Measurements from ENCODE around the gene DAAM1.

DAAM1 gene

GRCh38 chr14:59341858-59342477 lies 153.5 kb downstream of the DAAM1 start:
- DNase-seq (ENCODE audit: low spot score): no peak

GRCh38 chr14:59342516-59343484 lies 154.3 kb downstream of the DAAM1 start:
- DNase-seq (ENCODE audit: low spot score): no peak

- no peak for DNase-seq (ENCODE audit: low spot score)
These were observed 155.1 kb downstream of the DAAM1 start for GRCh38 chr14:59343585-59343984.

- DNase-seq (ENCODE audit: low spot score): no peak
These were observed 155.5 kb downstream of the DAAM1 start for GRCh38 chr14:59344016-59344415.

GRCh38 chr14:59344691-59345455 lies 156.4 kb downstream of the DAAM1 start:
- DNase-seq (ENCODE audit: low spot score): no peak

- no peak for DNase-seq (ENCODE audit: low spot score)
These were observed 157.9 kb downstream of the DAAM1 start for GRCh38 chr14:59346329-59346728.

GRCh38 chr14:59346796-59347510 lies 158.5 kb downstream of the DAAM1 start:
- no peak for DNase-seq (ENCODE audit: low spot score)

GRCh38 chr14:59347511-59347900 lies 159.0 kb downstream of the DAAM1 start:
- DNase-seq (ENCODE audit: low spot score): no peak

- DNase-seq (ENCODE audit: low spot score): no peak
These were observed 159.4 kb downstream of the DAAM1 start for GRCh38 chr14:59347915-59348314.

GRCh38 chr14:59349258-59349701 lies 160.8 kb downstream of the DAAM1 start:
- no peak for DNase-seq (ENCODE audit: low spot score)

- DNase-seq (ENCODE audit: low spot score): no peak
These were observed 164.5 kb downstream of the DAAM1 start for GRCh38 chr14:59352961-59353360.

- DNase-seq (ENCODE audit: low spot score): no peak
These were observed 166.2 kb downstream of the DAAM1 start for GRCh38 chr14:59354666-59355065.

- DNase-seq (ENCODE audit: low spot score): no peak
These were observed 166.6 kb downstream of the DAAM1 start for GRCh38 chr14:59355091-59355490.

GRCh38 chr14:59356312-59356711 lies 167.8 kb downstream of the DAAM1 start:
- no peak for DNase-seq (ENCODE audit: low spot score)

GRCh38 chr14:59356767-59357166 lies 168.3 kb downstream of the DAAM1 start:
- DNase-seq (ENCODE audit: low spot score): no peak

- DNase-seq (ENCODE audit: low spot score): no peak
These were observed 169.6 kb downstream of the DAAM1 start for GRCh38 chr14:59358102-59358501.

- no peak for DNase-seq (ENCODE audit: low spot score)
These were observed 170.3 kb downstream of the DAAM1 start for GRCh38 chr14:59358784-59359183.

GRCh38 chr14:59359431-59360124 lies 171.1 kb downstream of the DAAM1 start:
- DNase-seq (ENCODE audit: low spot score): no peak

- DNase-seq (ENCODE audit: low spot score): no peak
These were observed 171.8 kb downstream of the DAAM1 start for GRCh38 chr14:59360233-59360632.

- DNase-seq (ENCODE audit: low spot score): no peak
These were observed 172.7 kb downstream of the DAAM1 start for GRCh38 chr14:59360923-59361794.

Data from pons (tissue), 1 donor.